GM18951 (cell line): Measurements from ENCODE around the gene ZNF407.

Experiments
- POLR2A ChIP-seq: IDR thresholded peaks from 4 replicates; pipeline ENCODE4 v1.6.1; 2011; ENCODE audit warnings: mild to moderate bottlenecking; ENCODE audit not compliant: insufficient read length, insufficient read depth; ENCODE audit errors: extremely low read depth
- in situ Hi-C: fragments of 300-500 bp; cut with MboI; formaldehyde crosslinking; loops from one replicate; pipeline ENCODE4 v1.12.0; 2022; ENCODE audit warnings: low sequenced_read_pairs, mixed read lengths, inconsistent platforms; ENCODE audit not compliant: unreplicated experiment

Gene ZNF407

DNA sequence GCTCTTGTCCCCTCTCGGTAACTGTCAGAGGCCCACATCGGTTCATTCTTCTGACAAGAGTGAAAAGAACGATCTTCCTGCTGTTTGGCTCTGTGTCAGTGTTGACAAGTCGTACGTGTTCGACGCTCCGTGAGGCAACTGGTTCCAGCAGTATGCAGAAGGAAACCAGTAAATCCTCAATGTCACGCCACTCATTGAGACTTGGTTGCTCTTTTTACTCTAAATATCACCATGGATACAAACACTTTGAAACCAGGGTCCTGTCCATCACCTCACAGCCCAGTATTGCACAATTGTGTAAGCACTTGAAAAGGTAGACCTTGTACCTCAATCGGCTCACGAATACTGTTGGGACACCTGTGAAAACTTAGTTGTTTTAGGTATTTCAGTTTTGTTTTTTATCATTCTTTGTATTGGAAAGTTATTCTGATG is 136.4 kb downstream of the ZNF407 start:
- TF ChIP-seq POLR2A = no peak
- in situ Hi-C loops = no loop called here

GRCh38 chr18:74739926-74740325 is 142.3 kb downstream of the ZNF407 start:
- TF ChIP-seq POLR2A = no peak
- in situ Hi-C loops = no loop called here

DNA sequence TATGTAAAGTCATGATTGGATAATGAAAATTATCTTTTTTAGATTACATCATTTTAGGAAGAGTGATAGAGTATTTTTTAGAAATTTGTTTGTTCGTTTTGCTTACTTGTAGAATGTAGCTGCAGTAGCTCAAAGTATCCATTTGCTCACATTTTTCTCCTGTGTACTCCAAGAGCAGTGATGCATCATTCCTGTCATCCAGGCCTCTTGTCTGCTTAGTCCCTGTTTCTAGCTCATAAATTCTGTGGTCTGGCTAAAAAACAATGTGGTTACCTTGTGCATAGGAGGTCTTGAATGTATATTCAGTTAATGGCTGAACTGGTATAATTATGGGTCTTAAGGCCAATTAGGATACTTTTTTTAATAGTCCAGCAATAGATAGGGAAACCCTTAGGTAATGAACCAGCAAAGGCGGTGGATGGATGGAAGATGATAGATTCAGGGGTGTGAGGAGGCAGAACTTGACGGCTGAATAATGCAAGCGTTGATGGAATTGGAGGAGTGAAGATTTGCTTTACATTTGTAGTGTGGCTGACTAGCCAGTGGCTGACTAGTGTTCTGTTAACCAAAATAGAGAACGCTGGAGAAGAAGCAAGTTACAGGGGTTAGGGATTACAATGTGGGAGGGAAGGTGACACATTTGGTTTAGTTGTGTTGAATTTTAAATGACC is 145.0 kb downstream of the ZNF407 start:
- in situ Hi-C loops = no loop called here
- TF ChIP-seq POLR2A = no peak

GRCh38 chr18:74745633-74746403 is 148.1 kb downstream of the ZNF407 start:
- in situ Hi-C loops = no loop called here
- TF ChIP-seq POLR2A = no peak

DNA sequence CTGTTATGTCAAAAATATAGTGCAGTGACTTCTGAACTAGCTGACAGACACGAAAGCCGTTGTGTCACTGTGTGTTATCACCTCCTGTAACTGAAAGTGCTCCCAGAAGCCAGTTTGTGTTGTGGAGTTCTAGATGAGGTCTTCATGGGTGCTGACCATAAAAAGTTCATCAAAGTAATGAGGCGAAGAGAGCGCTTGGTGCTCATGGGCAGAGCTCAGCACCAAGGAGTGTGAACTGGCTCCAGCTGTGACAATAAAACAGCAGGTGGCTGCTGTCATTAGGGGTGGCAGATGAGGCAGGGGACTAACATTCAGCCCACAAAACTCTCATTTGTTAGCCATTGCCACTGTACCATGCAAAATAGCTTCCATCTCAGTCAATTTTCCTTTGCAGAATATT is 151.1 kb downstream of the ZNF407 start:
- no peak for TF ChIP-seq POLR2A
- in situ Hi-C loops = no loop called here

GRCh38 chr18:74758995-74759394 is 161.3 kb downstream of the ZNF407 start:
- TF ChIP-seq POLR2A = no peak
- in situ Hi-C loops = no loop called here

GRCh38 chr18:74760026-74760425 is 162.4 kb downstream of the ZNF407 start:
- in situ Hi-C loops = no loop called here
- no peak for TF ChIP-seq POLR2A

- in situ Hi-C loops = no loop called here
- no peak for TF ChIP-seq POLR2A
These were observed 162.8 kb downstream of the ZNF407 start for GRCh38 chr18:74760436-74760835.

DNA sequence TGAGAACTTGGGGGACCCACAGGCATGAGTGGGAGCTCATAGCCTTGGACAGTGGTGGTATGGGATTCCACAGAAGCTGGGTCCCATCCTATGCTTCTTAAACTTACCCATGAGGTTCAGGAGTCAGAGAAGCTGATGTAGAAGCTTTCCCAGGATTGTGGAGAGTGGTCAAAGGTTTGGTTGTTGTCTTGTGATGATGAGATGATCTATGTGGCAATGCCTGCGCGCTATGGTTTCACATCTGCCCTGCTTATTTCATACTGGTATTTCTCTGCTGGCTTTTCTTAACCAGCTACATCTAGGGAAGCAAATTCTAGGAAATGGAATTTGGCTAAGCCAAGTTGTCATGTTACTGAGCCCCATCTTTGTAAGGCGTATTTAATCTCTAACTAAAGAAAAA is 168.6 kb downstream of the ZNF407 start:
- no peak for TF ChIP-seq POLR2A
- in situ Hi-C loops = no loop called here

GRCh38 chr18:74768096-74768495 is 170.4 kb downstream of the ZNF407 start:
- in situ Hi-C loops = no loop called here

DNA sequence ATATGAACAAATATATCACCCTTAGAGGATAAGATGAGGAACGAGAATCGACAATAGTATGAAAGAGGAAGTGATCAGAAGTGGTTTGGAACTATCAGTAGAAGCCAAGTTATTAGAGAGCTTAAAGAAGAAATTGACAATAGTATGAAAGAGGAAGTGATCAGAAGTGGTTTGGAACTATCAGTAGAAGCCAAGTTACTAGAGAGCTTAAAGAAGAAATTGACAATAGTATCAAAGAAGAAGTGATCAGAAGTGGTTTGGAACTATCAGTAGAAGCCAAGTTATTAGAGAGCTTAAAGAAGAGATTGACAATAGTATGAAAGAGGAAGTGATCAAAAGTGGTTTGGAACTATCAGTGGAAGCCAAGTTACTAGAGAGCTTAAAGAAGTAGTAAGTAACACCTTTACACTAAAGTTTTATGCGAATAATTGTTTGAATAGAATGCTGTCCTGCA is 175.5 kb downstream of the ZNF407 start:
- no peak for TF ChIP-seq POLR2A
- in situ Hi-C loops = no loop called here

More at GRCh38 chr18:74768096-74768495, 170.4 kb downstream of the ZNF407 start:
- TF ChIP-seq POLR2A = no peak

DNA sequence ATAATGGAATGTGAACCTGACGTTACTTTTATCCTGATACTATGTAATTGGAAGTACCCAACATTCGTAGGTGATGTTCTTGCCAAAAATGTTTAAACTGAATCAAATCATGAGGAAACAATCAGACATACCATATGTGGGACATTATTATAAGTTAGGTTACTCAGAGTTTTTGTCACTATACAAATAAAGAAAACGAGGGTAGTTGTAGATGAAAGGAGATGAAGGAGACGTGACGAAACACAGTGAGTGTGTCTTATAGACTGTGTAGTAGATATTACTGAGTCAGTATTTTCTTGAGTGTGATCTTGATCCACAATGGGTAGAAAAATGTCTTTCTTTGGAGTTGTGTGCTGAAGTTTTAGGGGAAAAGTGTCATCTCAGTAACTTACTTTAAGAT is 176.8 kb downstream of the ZNF407 start:
- TF ChIP-seq POLR2A = no peak
- in situ Hi-C loops = no loop called here

DNA sequence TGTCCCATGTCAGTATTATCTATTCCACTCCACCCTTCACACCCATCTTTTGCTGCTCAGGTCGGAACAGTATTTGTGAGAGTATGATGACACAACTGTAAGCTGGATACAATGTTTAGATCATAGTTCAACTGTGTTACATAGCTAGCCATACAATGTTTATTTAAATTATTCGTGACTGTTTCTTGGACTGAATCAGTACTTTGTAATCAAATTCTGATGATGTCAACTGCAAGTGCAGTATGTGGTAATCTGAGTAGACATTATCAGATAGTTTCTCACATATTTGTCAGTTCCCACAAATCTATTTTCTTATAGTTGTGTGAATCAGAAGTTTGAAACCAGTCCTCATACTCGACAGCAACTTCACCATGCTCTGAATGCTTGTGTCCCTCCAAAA is 177.6 kb downstream of the ZNF407 start:
- TF ChIP-seq POLR2A = no peak
- in situ Hi-C loops = no loop called here
